GM19438 (cell line): Measurements from ENCODE around the gene PCSK5.

Source experiments
- ATAC-seq: cut with Tn5 transposase; IDR thresholded peaks from one replicate; pipeline ENCODE4 v1.9.1; 2021; ENCODE audit warnings: low read depth; ENCODE audit not compliant: unreplicated experiment

PCSK5 gene

DNA sequence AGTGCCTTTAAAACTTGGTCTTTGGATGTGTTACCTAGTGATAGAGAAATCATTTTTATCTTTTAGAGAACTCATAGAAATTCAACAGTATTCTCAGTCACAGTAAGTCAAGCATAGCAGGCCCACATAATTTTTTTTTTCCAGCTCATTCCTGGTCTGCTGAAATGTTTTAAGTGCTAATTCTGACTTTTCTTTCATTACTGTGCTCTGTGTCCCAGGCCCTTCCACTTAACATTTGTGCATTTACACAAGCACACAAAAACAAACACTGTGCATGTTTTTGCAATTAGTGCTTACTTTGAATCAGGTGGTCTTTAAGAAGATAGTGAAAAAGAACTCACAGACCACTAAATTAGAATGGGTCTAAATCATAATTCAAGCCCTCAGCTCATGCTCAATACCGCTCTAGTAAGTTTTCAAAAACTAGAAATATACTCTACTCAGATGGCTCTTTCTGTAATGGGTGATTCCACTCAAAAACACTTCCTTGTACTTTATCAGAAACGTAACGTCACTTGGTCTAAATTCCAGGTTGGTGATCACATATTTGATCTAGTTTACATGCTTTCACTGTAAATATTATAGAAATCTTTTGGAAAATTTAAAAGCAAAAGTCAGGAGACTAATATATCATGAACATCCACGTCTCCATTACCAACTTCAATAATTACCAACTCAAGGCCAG lies 107.8 kb downstream of the PCSK5 start:
- ATAC-seq = no peak

DNA sequence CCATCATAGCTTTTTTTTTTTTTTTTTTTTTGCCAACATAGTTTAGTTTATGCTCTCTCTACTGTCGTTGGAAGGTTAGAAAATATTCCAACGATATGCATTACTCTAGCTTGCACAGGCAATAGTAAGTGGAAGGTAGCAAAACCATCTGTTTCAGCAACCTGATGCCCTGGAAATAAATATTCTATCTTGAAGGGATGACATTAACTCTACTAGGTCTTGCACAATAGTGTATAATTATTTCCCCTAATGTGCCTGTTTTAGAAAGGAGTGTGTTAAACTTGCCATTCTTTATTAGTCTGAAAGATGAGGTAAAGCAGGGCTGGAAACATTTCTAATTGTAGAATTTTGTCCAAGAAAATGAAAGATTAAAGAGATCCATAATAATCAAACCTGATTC lies 111.0 kb downstream of the PCSK5 start:
- ATAC-seq = no peak

DNA sequence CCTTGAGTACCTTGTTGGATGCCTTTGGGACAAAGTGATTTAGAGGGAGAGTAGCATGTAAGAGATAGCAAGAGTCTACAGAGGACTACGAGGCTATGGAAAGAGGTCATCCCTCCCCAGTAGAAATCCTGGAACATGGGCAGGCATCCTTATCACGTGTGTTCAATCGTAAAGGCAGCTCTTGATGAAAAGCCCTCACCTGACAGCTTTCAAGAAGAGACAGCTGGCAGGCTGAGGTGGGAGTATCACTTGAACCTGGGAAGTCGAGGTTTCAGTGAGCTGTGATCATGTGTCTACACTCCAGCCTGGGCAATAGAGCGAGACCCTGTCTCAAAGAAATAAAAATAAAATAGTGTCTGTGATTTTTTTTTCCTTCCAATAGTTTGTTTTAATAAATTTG lies 112.6 kb downstream of the PCSK5 start:
- no peak for ATAC-seq

GRCh38 chr9:76004526-76004925 lies 114.1 kb downstream of the PCSK5 start:
- ATAC-seq = no peak

GRCh38 chr9:76007935-76008334 lies 117.5 kb downstream of the PCSK5 start:
- ATAC-seq = no peak

DNA sequence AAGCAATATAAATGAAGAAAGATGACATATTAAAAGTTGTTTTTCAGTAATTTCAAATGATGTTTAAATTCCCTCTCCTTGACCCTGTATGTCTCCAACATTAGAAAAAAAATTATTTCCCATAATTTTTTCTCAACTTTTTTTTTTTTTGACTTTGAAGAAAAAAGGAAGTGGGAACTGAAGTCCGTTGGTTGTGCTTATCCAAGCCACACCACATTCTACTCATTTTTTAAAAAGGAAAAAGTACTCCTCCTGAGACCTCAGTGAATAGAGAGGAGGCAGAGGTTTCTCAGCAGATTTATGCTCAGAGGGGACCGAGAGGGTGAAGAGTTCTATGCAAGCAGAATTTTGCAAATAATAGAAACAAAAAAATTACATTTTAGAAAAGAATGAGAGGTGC lies 123.3 kb downstream of the PCSK5 start:
- ATAC-seq = no peak

- ATAC-seq = no peak
Measured at GRCh38 chr9:76018235-76018634, 127.8 kb downstream of the PCSK5 start.

DNA sequence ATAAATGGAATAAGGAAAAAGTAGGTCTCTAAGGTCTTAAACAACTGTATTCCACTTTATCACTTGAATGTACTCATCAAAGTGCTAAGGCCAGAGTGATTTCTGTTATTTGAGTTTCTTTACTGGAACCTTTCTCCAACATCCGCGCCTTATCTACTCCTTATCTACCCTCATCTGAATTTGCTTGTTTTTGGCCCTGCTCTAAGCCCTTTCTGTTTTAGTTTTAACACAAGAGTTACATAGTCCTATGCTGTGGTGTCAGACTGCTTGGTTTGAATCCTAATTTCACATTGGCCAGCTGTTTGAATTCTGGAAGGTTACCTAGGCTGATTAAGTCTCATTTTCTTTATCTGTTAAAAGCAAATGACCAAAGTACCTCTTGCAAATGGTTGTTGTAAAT lies 128.3 kb downstream of the PCSK5 start:
- no peak for ATAC-seq

GRCh38 chr9:76020652-76021051 lies 130.2 kb downstream of the PCSK5 start:
- ATAC-seq = no peak

DNA sequence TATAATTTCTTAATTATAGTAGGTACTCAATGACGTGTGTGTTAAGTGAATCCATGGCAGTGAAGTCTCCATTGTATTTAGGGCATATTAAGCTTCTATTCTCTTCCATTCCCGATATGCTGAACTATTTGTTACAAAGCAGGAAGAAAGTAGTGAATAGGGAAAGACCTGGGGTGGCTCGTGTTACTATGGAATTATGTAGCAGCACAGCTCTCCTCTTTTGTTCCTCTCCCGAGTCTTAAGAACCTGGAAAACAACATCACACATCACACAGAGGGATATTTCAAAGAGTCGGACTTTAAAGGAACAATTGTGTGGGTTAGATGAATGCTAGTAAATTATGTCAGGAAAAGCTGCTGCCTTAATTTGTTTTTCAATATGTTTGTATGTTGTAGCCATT lies 131.8 kb downstream of the PCSK5 start:
- no peak for ATAC-seq

DNA sequence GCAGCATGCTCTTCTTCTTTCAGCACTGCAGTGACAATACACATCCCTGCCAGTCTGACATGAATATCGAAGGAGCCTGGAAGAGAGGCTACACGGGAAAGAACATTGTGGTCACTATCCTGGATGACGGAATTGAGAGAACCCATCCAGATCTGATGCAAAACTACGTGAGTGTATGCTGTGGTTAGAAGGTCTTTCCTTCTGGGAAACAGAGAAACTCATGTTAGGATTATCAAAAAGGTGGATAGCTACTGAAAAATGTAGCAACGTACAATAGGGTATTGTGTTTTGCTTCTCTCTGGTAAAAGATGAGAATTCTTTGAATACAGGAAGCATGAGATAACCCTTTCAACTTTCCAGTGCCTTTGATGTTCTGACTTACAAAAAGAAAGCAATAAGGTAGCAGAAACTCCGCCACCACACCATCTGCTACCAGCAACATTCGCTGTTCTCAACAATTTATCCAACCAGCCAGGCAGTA lies 133.3 kb downstream of the PCSK5 start:
- ATAC-seq = no peak

- ATAC-seq = no peak
Measured at GRCh38 chr9:76025286-76025685, 134.8 kb downstream of the PCSK5 start.

- ATAC-seq = no peak
Measured at GRCh38 chr9:76026796-76027195, 136.3 kb downstream of the PCSK5 start.

- no peak for ATAC-seq
Measured at GRCh38 chr9:76027416-76027815, 136.9 kb downstream of the PCSK5 start.

DNA sequence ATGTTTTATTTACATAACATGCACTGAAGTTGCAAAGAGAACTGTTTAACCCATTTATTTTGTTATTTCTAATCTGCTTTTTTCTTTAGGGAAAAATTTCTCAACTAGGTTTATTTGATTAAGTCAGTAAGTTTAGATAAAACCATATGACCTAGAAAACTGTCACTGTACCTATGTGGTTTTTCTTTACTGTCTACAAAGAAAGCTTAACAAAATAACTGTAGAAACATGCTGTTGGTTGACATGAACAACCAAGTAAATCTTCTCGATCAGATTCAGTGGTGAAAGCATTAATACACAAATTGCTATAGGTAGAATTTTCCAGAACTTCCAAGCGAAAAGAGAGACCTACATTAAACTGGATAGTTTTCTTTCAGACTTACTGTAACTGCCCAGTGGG lies 137.4 kb downstream of the PCSK5 start:
- no peak for ATAC-seq

GRCh38 chr9:76032038-76032796 lies 141.7 kb downstream of the PCSK5 start:
- no peak for ATAC-seq

DNA sequence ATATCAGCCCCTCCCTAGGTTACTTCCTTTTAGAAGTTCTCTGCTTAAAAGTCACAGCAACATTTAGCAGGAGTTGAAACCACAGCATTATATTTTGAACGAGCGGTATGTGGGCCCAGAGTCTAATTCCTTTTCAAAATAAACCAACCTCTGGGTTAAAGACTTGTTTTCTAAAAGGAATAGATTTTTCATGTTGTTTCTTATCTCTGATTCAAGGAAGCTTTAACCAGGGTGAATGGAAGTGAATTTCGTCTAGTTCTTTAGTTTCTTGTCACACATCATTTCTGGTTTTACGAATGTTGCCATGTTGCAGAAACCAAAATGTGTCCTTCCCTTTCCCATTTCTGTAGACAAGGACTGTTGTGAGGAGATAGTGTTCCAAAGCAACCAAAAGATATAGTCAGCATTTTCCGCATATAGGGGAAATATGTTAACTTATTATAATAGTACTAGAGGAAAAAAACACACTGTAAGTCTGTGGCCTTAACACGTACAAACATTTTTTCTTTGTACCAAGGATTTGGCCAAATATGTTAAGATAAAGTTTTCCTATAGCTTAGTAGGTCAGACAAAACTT lies 142.4 kb downstream of the PCSK5 start:
- ATAC-seq = no peak

DNA sequence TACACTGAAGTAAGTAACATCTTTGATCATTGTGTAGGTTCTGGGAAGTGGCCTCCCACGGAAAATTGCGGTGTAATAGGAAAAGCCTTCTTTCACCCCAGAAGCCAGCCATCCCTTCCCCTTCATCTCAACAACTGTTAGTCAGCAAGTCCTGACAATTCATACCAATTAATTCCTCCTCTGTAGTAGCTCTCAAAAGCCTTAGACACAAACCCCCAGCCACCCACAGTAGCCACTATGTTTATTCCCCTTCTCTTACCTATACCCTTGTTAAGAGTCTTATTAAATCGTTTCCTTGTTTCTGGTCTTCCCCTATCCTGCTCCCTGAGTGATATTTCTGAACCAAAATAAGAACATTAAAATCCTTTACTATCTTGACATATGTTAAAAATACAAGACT lies 143.6 kb downstream of the PCSK5 start:
- no peak for ATAC-seq

DNA sequence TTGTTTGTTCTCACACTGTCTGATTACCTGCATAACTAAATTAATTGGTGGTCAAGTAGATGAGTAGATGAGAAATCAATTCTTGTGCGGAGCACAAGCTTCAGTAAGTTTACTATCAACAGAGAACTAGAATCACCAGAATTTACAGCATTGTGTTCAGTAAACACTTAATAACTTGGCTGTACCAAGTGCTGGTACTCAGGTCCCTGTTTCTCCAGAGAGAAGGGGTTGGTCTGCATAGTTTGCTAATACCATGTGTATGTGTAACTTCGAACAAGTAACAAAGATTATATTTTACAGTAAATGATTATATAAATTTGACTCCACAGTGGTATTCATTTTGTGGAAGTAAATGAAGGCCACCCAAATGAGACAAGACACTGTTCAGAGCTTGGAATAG lies 146.3 kb downstream of the PCSK5 start:
- ATAC-seq = no peak

DNA sequence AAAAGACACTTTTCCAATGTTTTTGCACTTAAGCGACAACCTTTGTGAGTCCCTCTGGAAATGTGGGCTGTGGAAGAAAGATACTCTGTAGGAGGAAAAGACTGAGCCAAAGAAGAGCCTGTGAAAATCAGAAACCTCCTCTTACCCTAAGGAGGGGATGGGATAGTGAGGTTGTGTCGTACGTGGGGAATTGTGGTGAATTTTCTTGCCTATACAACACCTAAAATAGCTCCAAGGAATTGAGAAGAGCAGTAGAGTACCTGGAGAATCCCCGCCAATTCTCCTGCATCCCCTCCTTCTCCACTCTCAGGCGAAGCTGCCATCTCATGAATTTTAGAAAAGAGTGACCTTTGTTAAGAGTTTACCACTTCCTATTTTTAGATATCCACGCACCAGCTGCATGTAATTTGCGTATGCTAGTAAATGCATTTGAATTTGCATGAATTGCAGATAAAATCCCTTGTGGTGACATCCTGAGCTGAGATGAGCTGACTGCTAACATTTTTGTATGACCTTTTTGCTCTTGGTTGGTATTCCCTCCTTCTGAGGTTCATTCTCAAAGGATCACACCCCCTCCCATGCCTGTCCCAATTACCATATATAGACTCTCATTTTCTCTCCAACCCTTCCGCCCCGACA lies 147.2 kb downstream of the PCSK5 start:
- no peak for ATAC-seq

DNA sequence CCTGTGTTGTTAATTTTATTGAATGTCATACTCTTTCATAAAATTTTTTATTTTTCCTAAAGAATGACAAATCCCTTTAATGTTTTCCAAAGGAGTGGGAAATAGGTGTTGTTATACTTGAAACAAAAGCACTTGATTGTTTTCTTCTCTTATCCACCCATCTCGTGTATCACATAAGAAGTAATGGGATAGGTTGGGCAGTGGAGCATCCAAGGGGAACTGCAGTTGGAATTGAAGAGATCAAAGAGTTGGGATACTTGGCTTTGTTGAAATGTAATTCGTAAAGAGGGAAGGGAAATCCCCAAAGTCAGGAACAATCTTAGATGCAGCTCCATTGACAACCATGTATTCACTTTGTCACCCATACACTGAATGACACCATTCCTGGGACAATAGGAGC lies 148.0 kb downstream of the PCSK5 start:
- no peak for ATAC-seq
